H1 (cell line): Measurements from ENCODE around the gene PKP3. TPM values are rescaled to one million over a fixed set of nuclear protein-coding genes. Genes with fewer than 3 reads are reported as not detected.

ENCODE experiments used
- ASH2L ChIP-seq: fragments of 200-600, 300-600 bp; sonication (generic); IDR thresholded peaks from one replicate; pipeline ENCODE4 v1.7.1; 2017; ENCODE audit warnings: low read length
- BCL11A ChIP-seq, 2 experiments: IDR thresholded peaks; one replicate each; pipeline ENCODE4 v1.6.1; 2011; ENCODE audit warnings: low read depth in 2 of 2, low read length in 2 of 2, mild to moderate bottlenecking in 2 of 2
- CBX5 ChIP-seq: fragments of 300-800, 300-1000 bp; sonication (generic); IDR thresholded peaks from 2 replicates; pipeline ENCODE4 v1.7.1; 2016; ENCODE audit warnings: antibody characterized with exemption, low read length, low read depth
- FOSL1 ChIP-seq: IDR thresholded peaks from 2 replicates; pipeline ENCODE4 v1.6.1; 2011; ENCODE audit warnings: mild to moderate bottlenecking, low read depth, low read length, moderate library complexity; ENCODE audit not compliant: insufficient read depth
- SAP30 ChIP-seq: fragments of 300-600 bp; sonication (generic); IDR thresholded peaks from 2 replicates; pipeline ENCODE4 v1.7.1; 2012; ENCODE audit warnings: low read length, moderate library complexity, mild to moderate bottlenecking, inconsistent platforms; ENCODE audit not compliant: insufficient read depth, insufficient replicate concordance
- SP4 ChIP-seq: IDR thresholded peaks from 2 replicates; pipeline ENCODE4 v1.6.1; 2012; ENCODE audit warnings: low read length, inconsistent platforms
- polyA plus RNA-seq, 7 experiments: library from polyadenylated mRNA; depleted of rRNA in 3 of 7; stranded (reverse) in 5 of 7; unstranded in 2 of 7; fragments of >200 nt in 5 of 7; fragments of 200-250 nt in 2 of 7; gene quantifications; 1 replicate in 5 of 7; 2 replicates in 1 of 7; 4 replicates in 1 of 7; pipeline versions ENCODE4 v1.2.1 to v1.2.3, GENCODE V29; 2011 to 2013; ENCODE audit warnings: missing spikeins in 2 of 7, mixed read lengths in 2 of 7
- total RNA-seq: library from RNA; stranded (reverse); fragmentation: NEBNext Ultra II Directional; extraction: Animal tissue kit (Norgen Biotek cat#: 25700); gene quantifications from 2 replicates; pipeline ENCODE4 v1.2.1, GENCODE V29; 2021

PKP3 gene
- total and polyA plus RNA-seq, 2 of the 8 experiments (the other 6 are each of a cell fraction or from before 2014, with no cell fraction given), result 16.7 to 28.7 TPM

GRCh38 chr11:433111-433510 is 39.1 kb downstream of the PKP3 start (continued):
- TF ChIP-seq SAP30 (no peak), FOSL1 (no peak), SP4 (no peak), ASH2L (no peak), BCL11A (IDR thresholded peaks at IDR 0.05; ENCODE audit: low read depth in 2 of 2, low read length in 2 of 2) (no peak), CBX5 (no peak)
